Lower leg skin (tissue), 3 donors: Measurements from ENCODE around the gene MTA2.
"Not testable (repeated sequence)": the region's sequence is repeated elsewhere in the genome, so short reads cannot be mapped to it uniquely, and the experiment has no call there.

Experiments
- POLR2A ChIP-seq, 2 donors: fragments of 450-650 bp; IDR thresholded peaks; one replicate each; pipeline ENCODE4 v1.6.1; 2016 to 2017; ENCODE audit warnings: antibody characterized with exemption in 2 of 2, mild to moderate bottlenecking in 1 of 2, moderate library complexity in 1 of 2
- TF ChIP-seq, protein P1 (sequence below), 3 donors: fragments of 450-650 bp; IDR thresholded peaks; one replicate each; pipeline ENCODE4 v1.5.1; 2016; ENCODE audit warnings: antibody characterized with exemption in 3 of 3, mild to moderate bottlenecking in 3 of 3, moderate library complexity in 2 of 3

DNA sequence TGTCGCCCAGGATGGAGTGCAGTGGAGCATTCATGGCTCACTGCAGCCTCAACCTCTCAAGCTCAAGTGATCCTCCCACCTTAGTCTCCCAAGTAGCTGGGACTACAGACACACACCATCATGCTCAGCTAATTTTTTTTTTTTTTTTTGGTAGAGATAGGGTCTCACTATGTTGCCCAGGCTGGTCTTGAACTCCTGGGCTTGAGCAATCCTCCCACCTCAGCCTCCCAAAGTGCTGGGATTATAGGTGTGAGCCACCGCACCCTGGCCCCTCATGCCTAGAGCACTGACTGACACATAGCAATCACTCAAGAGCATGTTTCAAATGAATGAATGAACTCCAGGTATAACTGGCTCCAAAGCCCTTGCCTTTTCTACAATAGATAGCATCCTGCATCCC lies 51.2 kb downstream of the MTA2 start:
- TF ChIP-seq, protein P1, sequence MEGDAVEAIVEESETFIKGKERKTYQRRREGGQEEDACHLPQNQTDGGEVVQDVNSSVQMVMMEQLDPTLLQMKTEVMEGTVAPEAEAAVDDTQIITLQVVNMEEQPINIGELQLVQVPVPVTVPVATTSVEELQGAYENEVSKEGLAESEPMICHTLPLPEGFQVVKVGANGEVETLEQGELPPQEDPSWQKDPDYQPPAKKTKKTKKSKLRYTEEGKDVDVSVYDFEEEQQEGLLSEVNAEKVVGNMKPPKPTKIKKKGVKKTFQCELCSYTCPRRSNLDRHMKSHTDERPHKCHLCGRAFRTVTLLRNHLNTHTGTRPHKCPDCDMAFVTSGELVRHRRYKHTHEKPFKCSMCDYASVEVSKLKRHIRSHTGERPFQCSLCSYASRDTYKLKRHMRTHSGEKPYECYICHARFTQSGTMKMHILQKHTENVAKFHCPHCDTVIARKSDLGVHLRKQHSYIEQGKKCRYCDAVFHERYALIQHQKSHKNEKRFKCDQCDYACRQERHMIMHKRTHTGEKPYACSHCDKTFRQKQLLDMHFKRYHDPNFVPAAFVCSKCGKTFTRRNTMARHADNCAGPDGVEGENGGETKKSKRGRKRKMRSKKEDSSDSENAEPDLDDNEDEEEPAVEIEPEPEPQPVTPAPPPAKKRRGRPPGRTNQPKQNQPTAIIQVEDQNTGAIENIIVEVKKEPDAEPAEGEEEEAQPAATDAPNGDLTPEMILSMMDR (IDR thresholded peaks at IDR 0.05), result not testable (repeated sequence)
- TF ChIP-seq POLR2A (IDR thresholded peaks at IDR 0.05), result not testable (repeated sequence)
